SK-N-SH (cell line): ENCODE results near the gene MYPN.

ENCODE experiments used
- CTCF ChIP-seq: fragments of 200-600 bp; sonication (generic); IDR thresholded peaks from 2 replicates; pipeline ENCODE4 v1.6.1; 2017; ENCODE audit warnings: antibody characterized with exemption, mild to moderate bottlenecking, moderate library complexity
- GABPA ChIP-seq: IDR thresholded peaks from 2 replicates; pipeline ENCODE4 v1.4.0; 2012; ENCODE audit warnings: low read depth, mild to moderate bottlenecking
- POLR2AphosphoS5 ChIP-seq: IDR thresholded peaks from 2 replicates; pipeline ENCODE4 v1.6.1; 2012; ENCODE audit warnings: low read depth, low read length
- YY1 ChIP-seq: IDR thresholded peaks from 2 replicates; pipeline ENCODE4 v1.4.0; 2012; ENCODE audit warnings: low read depth, mild to moderate bottlenecking

- TF ChIP-seq POLR2AphosphoS5 (no peak), CTCF (no peak), YY1 (no peak), GABPA (no peak)
Measured at GRCh38 chr10:68133523-68133922, 24.2 kb downstream of the MYPN start.
